H9 (cell line): ENCODE results near the gene NSUN5. TPM values are rescaled to one million over a fixed set of nuclear protein-coding genes. Genes with fewer than 3 reads are reported as not detected.

Experiments used
- DNase-seq: peaks from one replicate; pipeline ENCODE4 v3.0.0-alpha.2; 2017
- H2AFZ ChIP-seq: one replicate; pipeline ENCODE4 v1.6.1; 2013; ENCODE audit warnings: mild to moderate bottlenecking, low read length, control low read depth, moderate library complexity
- H2AK5ac ChIP-seq: 2 replicates; pipeline ENCODE4 v1.6.1; 2013; ENCODE audit warnings: low read length, control low read depth, mixed read lengths; ENCODE audit not compliant: insufficient read length
- H2BK120ac ChIP-seq: one replicate; pipeline ENCODE4 v1.6.1; 2013; ENCODE audit warnings: low read depth, mild to moderate bottlenecking, low read length, control low read depth, inconsistent platforms; ENCODE audit not compliant: poor library complexity, severe bottlenecking
- H2BK12ac ChIP-seq: 2 replicates; pipeline ENCODE4 v1.6.1; 2013; ENCODE audit warnings: low read length, control low read depth, mixed read lengths, low read depth; ENCODE audit not compliant: insufficient read length
- H2BK15ac ChIP-seq: 2 replicates; pipeline ENCODE4 v1.6.1; 2013; ENCODE audit warnings: low read depth, low read length, control low read depth
- H2BK20ac ChIP-seq: one replicate; pipeline ENCODE4 v1.6.1; 2013; ENCODE audit warnings: low read depth, mild to moderate bottlenecking, low read length, control low read depth, inconsistent platforms; ENCODE audit not compliant: poor library complexity, severe bottlenecking
- H2BK5ac ChIP-seq: 2 replicates; pipeline ENCODE4 v1.6.1; 2013; ENCODE audit warnings: low read length, control low read depth, mixed read lengths; ENCODE audit not compliant: insufficient read length
- H3K14ac ChIP-seq: 2 replicates; pipeline ENCODE4 v1.6.1; 2013; ENCODE audit warnings: low read length, control low read depth; ENCODE audit not compliant: insufficient read depth
- H3K18ac ChIP-seq: 2 replicates; pipeline ENCODE4 v1.6.1; 2013; ENCODE audit warnings: low read depth, mild to moderate bottlenecking, mixed read lengths, low read length, control low read depth; ENCODE audit not compliant: insufficient read length
- H3K23ac ChIP-seq: 2 replicates; pipeline ENCODE4 v1.6.1; 2013; ENCODE audit warnings: low read length, control low read depth, mixed read lengths, low read depth; ENCODE audit not compliant: insufficient read length
- H3K23me2 ChIP-seq: 2 replicates; pipeline ENCODE4 v1.6.1; 2013; ENCODE audit warnings: low read depth, mild to moderate bottlenecking, mixed read lengths, low read length, control low read depth; ENCODE audit not compliant: insufficient read length, poor library complexity, severe bottlenecking
- H3K27ac ChIP-seq: 2 replicates; pipeline ENCODE4 v1.5.1; 2013; ENCODE audit warnings: low read length, control low read depth, mixed read lengths, low read depth; ENCODE audit not compliant: insufficient read length
- H3K27me3 ChIP-seq: 2 replicates; pipeline ENCODE4 v1.6.1; 2013; ENCODE audit warnings: low read length, control low read depth, inconsistent platforms; ENCODE audit not compliant: insufficient read depth
- H3K4ac ChIP-seq: 2 replicates; pipeline ENCODE4 v1.6.1; 2013; ENCODE audit warnings: low read depth, mild to moderate bottlenecking, control low read depth, inconsistent platforms, low read length, moderate library complexity
- H3K4me1 ChIP-seq: 2 replicates; pipeline ENCODE4 v1.6.1; 2013; ENCODE audit warnings: low read length, control low read depth, inconsistent platforms; ENCODE audit not compliant: insufficient read depth
- H3K4me2 ChIP-seq: 2 replicates; pipeline ENCODE4 v1.6.1; 2013; ENCODE audit warnings: low read length, control low read depth, mixed read lengths; ENCODE audit not compliant: insufficient read length, insufficient read depth
- H3K56ac ChIP-seq: 2 replicates; pipeline ENCODE4 v1.6.1; 2013; ENCODE audit warnings: low read depth, mild to moderate bottlenecking, mixed read lengths, low read length, control low read depth; ENCODE audit not compliant: insufficient read length
- H3K79me1 ChIP-seq: 2 replicates; pipeline ENCODE4 v1.6.1; 2013; ENCODE audit warnings: low read depth, mild to moderate bottlenecking, moderate library complexity, low read length, control low read depth, inconsistent platforms; ENCODE audit not compliant: insufficient read depth, poor library complexity, severe bottlenecking
- H3K79me2 ChIP-seq: 2 replicates; pipeline ENCODE4 v1.6.1; 2013; ENCODE audit warnings: low read length, control low read depth, inconsistent platforms; ENCODE audit not compliant: insufficient read depth
- H3K9ac ChIP-seq: 2 replicates; pipeline ENCODE4 v1.6.1; 2013; ENCODE audit warnings: low read length, control low read depth, mixed read lengths; ENCODE audit not compliant: insufficient read length; ENCODE audit errors: extremely low read depth
- H3K9me3 ChIP-seq: one replicate; pipeline ENCODE4 v1.6.1; 2013; ENCODE audit warnings: low read depth, low read length, inconsistent platforms; ENCODE audit not compliant: control insufficient read depth
- H3T11ph ChIP-seq: one replicate; pipeline ENCODE4 v1.6.1; 2013; ENCODE audit warnings: mild to moderate bottlenecking, low read length, control low read depth, inconsistent platforms
- H4K20me1 ChIP-seq: one replicate; pipeline ENCODE4 v1.6.1; 2013; ENCODE audit not compliant: control insufficient read depth, insufficient read length, insufficient read depth
- H4K5ac ChIP-seq: 2 replicates; pipeline ENCODE4 v1.6.1; 2013; ENCODE audit warnings: low read depth, mild to moderate bottlenecking, mixed read lengths, low read length, control low read depth; ENCODE audit not compliant: insufficient read length
- H4K8ac ChIP-seq: replicated peaks from 2 replicates; pipeline ENCODE4 v1.6.1; 2013; ENCODE audit warnings: low read length, control low read depth, mixed read lengths, low read depth; ENCODE audit not compliant: insufficient read length
- H4K91ac ChIP-seq: 2 replicates; pipeline ENCODE4 v1.6.1; 2013; ENCODE audit warnings: low read depth, mild to moderate bottlenecking, moderate library complexity, mixed read lengths, low read length, control low read depth; ENCODE audit not compliant: insufficient read length
- H3K27ac Mint-ChIP-seq, 3 experiments: 2 replicates in 2 of 3; 3 replicates in 1 of 3; pipeline ENCODE4 v1.8.0; 2020 to 2021; ENCODE audit warnings: mixed read lengths in 3 of 3, mild to moderate bottlenecking in 1 of 3, moderate library complexity in 1 of 3
- H3K27me3 Mint-ChIP-seq: 2 replicates; pipeline ENCODE4 v1.8.0; 2021; ENCODE audit warnings: low read depth, mild to moderate bottlenecking, moderate library complexity, mixed read lengths
- H3K36me3 Mint-ChIP-seq, 3 experiments: 2 replicates in 2 of 3; 3 replicates in 1 of 3; pipeline ENCODE4 v1.8.0; 2020 to 2021; ENCODE audit warnings: low read depth in 3 of 3, mixed read lengths in 3 of 3; ENCODE audit not compliant: insufficient read depth in 1 of 3
- H3K4me1 Mint-ChIP-seq, 2 experiments: 2 replicates each; pipeline ENCODE4 v1.8.0; 2020; ENCODE audit warnings: mixed read lengths in 2 of 2
- H3K4me3 Mint-ChIP-seq, 2 experiments: 2 replicates in 1 of 2; 3 replicates in 1 of 2; pipeline ENCODE4 v1.8.0; 2020 to 2021; ENCODE audit warnings: mild to moderate bottlenecking in 2 of 2, mixed read lengths in 2 of 2, moderate library complexity in 1 of 2
- H3K9me3 Mint-ChIP-seq, 2 experiments: 2 replicates in 1 of 2; 3 replicates in 1 of 2; pipeline ENCODE4 v1.8.0; 2020; ENCODE audit warnings: mild to moderate bottlenecking in 2 of 2, mixed read lengths in 2 of 2, moderate library complexity in 1 of 2
- CTCF ChIP-seq: fragments of 200-600 bp; sonication (generic); conservative IDR thresholded peaks from 3 replicates; pipeline ENCODE4 v1.8.0; 2021; ENCODE audit warnings: antibody characterized with exemption, mild to moderate bottlenecking
- WGBS: extraction: QIAGEN DNeasy Blood & Tissue Kit; methylation state at CpG from one replicate; pipeline ENCODE4 v1.1.7; 2013; ENCODE audit warnings: missing lambda C conversion rate, low lambda C conversion rate, mixed read lengths; ENCODE audit not compliant: insufficient read length; ENCODE audit errors: extremely low coverage; 5-methylcytosine and 5-hydroxymethylcytosine counted together
- total RNA-seq: library from RNA; stranded (reverse); gene quantifications from 2 replicates; pipeline ENCODE4 v1.2.1, GENCODE V29; 2021

Gene NSUN5
- total RNA-seq, 1 experiment from 2014 or later = 64.2 TPM

- H3K23me2 ChIP-seq = no peaks in the 10 kb centered on the region
- H4K8ac ChIP-seq = no peak overlapping the region
- no peak overlapping the region for H3K4me3 Mint-ChIP-seq
- TF ChIP-seq CTCF = no peak
- H3K9me3 Mint-ChIP-seq = no peaks in the 10 kb centered on the region
- no peak overlapping the region for H3K4me2 ChIP-seq
- H2BK15ac ChIP-seq = no peak overlapping the region
- H2BK12ac ChIP-seq = no peak overlapping the region
- no peak overlapping the region for H4K5ac ChIP-seq
- no peak overlapping the region for H2BK20ac ChIP-seq
- H3K14ac ChIP-seq = no peak overlapping the region
- no peak for DNase-seq
- no peak overlapping the region for H2BK5ac ChIP-seq
- no peak overlapping the region for H4K91ac ChIP-seq
- H3K18ac ChIP-seq = no peak overlapping the region
- H3K27ac Mint-ChIP-seq = no peak overlapping the region
- no peak overlapping the region for H2AFZ ChIP-seq
- no peaks in the 10 kb centered on the region for H3K79me1 ChIP-seq
- 0 out of 2 replicates have a peak, but pooled peaks cover 2% of the 10 kb centered on the region for H3K4me1 ChIP-seq
- no peak overlapping the region for H3K9ac ChIP-seq
- WGBS = no CpG with 5 or more reads among the region's 6 CpGs
- H3K36me3 Mint-ChIP-seq = no peaks in the 10 kb centered on the region
- H3K4me1 Mint-ChIP-seq = peaks cover 12 to 21% of the 10 kb centered on the region in 2 experiments
- no peak overlapping the region for H2BK120ac ChIP-seq
- no peak overlapping the region for H3K4ac ChIP-seq
- H3K56ac ChIP-seq = no peak overlapping the region
- H3K27me3 ChIP-seq = no peaks in the 10 kb centered on the region
- no peak overlapping the region for H3T11ph ChIP-seq
- no peak overlapping the region for H3K27ac ChIP-seq
- H3K9me3 ChIP-seq = no peaks in the 10 kb centered on the region
- H3K27me3 Mint-ChIP-seq = peaks cover 2% of the 10 kb centered on the region
- H3K79me2 ChIP-seq = no peaks in the 10 kb centered on the region
- no peak overlapping the region for H3K23ac ChIP-seq
- no peaks in the 10 kb centered on the region for H4K20me1 ChIP-seq
- H2AK5ac ChIP-seq = no peak overlapping the region
Observed at GRCh38 chr7:73330772-73331171, 22.1 kb upstream of the NSUN5 start.
